Keratinocyte (primary cell): Measurements from ENCODE around the gene NDUFV1.

Experiments
- EZH2 ChIP-seq: IDR thresholded peaks from one replicate; pipeline ENCODE4 v1.6.1; 2012; ENCODE audit warnings: inconsistent platforms, mild to moderate bottlenecking, low read length, moderate library complexity
- TF ChIP-seq, protein P1 (sequence below), 3 experiments: IDR thresholded peaks in 1 of 3; conservative IDR thresholded peaks in 1 of 3; optimal IDR thresholded peaks in 1 of 3; 2 replicates in 2 of 3; 3 replicates in 1 of 3; pipeline versions ENCODE3 to v1.5.1; 2011; ENCODE audit warnings: low read length in 3 of 3, mild to moderate bottlenecking in 3 of 3, moderate library complexity in 2 of 3, control low read depth in 1 of 3, inconsistent platforms in 1 of 3; ENCODE audit not compliant: insufficient read depth in 2 of 3; ENCODE audit errors: extremely low read depth in 1 of 3

DNA sequence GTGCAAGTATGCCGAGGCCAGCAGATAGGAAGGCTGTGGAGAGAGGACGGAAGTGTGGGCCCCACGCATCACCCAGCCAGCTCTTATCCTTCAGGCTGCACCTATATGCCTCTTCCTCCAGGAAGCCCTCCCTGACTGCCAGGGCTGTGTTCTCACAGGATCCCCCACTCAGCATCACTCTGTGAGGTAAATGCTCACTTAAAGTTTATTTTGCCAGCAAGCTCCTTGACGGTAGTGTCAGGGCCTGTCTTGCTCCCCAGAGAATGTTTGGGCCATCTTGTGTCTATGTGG, 28.4 kb downstream of the NDUFV1 start:
- TF ChIP-seq, protein P1, sequence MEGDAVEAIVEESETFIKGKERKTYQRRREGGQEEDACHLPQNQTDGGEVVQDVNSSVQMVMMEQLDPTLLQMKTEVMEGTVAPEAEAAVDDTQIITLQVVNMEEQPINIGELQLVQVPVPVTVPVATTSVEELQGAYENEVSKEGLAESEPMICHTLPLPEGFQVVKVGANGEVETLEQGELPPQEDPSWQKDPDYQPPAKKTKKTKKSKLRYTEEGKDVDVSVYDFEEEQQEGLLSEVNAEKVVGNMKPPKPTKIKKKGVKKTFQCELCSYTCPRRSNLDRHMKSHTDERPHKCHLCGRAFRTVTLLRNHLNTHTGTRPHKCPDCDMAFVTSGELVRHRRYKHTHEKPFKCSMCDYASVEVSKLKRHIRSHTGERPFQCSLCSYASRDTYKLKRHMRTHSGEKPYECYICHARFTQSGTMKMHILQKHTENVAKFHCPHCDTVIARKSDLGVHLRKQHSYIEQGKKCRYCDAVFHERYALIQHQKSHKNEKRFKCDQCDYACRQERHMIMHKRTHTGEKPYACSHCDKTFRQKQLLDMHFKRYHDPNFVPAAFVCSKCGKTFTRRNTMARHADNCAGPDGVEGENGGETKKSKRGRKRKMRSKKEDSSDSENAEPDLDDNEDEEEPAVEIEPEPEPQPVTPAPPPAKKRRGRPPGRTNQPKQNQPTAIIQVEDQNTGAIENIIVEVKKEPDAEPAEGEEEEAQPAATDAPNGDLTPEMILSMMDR (optimal IDR thresholded peaks at IDR 0.05 in 1 of 3, IDR thresholded peaks at IDR 0.05 in 1 of 3, conservative IDR thresholded peaks at IDR 0.05 in 1 of 3; ENCODE audit: extremely low read depth in 1 of 3, insufficient read depth in 2 of 3, low read length in 3 of 3), result no peak
- no peak for TF ChIP-seq EZH2
